Measurements from ENCODE around the gene KIAA1217.
"Not testable (repeated sequence)": the region's sequence is repeated elsewhere in the genome, so short reads cannot be mapped to it uniquely, and the experiment has no call there.

The KIAA1217 gene

GRCh38 chr10:24432478-24433416 lies 223.8 kb downstream of the KIAA1217 start:
- Histone ChIP-seq H3K4me1 (ENCODE audit: insufficient read depth, low read length) (peaks cover 15% of the 10 kb centered on the region), H3K27me3 (ENCODE audit: insufficient read depth, low read length) (no peaks in the 10 kb centered on the region), H3K36me3 (ENCODE audit: insufficient read depth, low read length) (peaks cover 9% of the 10 kb centered on the region), H3K9me3 (ENCODE audit: insufficient read depth, low read depth, low read length) (no peaks in the 10 kb centered on the region), H3K27ac (ENCODE audit: low read depth, low read length) (no peak overlapping the region; the same call in 1 of the 2 replicates), H3K4me3 (ENCODE audit: low read length) (no peak overlapping the region), H3K9ac (ENCODE audit: low read depth, low read length) (no peak overlapping the region)
- 91% methylated on average over 9 of the region's 9 CpGs for WGBS

GRCh38 chr10:24433705-24434104 lies 224.8 kb downstream of the KIAA1217 start:
- 87% methylated on average over 2 of the region's 3 CpGs for WGBS
- H3K27ac ChIP-seq (ENCODE audit: low read depth, low read length): no peak overlapping the region; the same call in 1 of the 2 replicates

GRCh38 chr10:24434961-24435360 lies 226.0 kb downstream of the KIAA1217 start:
- H3K9me3 ChIP-seq (ENCODE audit: insufficient read depth, low read depth, low read length): no peaks in the 10 kb centered on the region
- WGBS: 100% methylated on average over 1 of the region's 1 CpG
- H3K9ac ChIP-seq (ENCODE audit: low read depth, low read length): no peak overlapping the region
- peaks cover 18% of the 10 kb centered on the region for H3K36me3 ChIP-seq (ENCODE audit: insufficient read depth, low read length)
- H3K27me3 ChIP-seq (ENCODE audit: insufficient read depth, low read length): no peaks in the 10 kb centered on the region
- H3K27ac ChIP-seq (ENCODE audit: low read depth, low read length): no peak overlapping the region
- no peak overlapping the region for H3K4me3 ChIP-seq (ENCODE audit: low read length)
- H3K4me1 ChIP-seq (ENCODE audit: insufficient read depth, low read length): peaks cover 15% of the 10 kb centered on the region

More at GRCh38 chr10:24433705-24434104, 224.8 kb downstream of the KIAA1217 start:
- no peaks in the 10 kb centered on the region for H3K9me3 ChIP-seq (ENCODE audit: insufficient read depth, low read depth, low read length)
- H3K4me1 ChIP-seq (ENCODE audit: insufficient read depth, low read length): peaks cover 15% of the 10 kb centered on the region
- H3K27me3 ChIP-seq (ENCODE audit: insufficient read depth, low read length): no peaks in the 10 kb centered on the region
- no peak overlapping the region for H3K4me3 ChIP-seq (ENCODE audit: low read length)
- no peak overlapping the region for H3K9ac ChIP-seq (ENCODE audit: low read depth, low read length)
- H3K36me3 ChIP-seq (ENCODE audit: insufficient read depth, low read length): peaks cover 16% of the 10 kb centered on the region

- peaks cover 16% of the 10 kb centered on the region for H3K4me1 ChIP-seq (ENCODE audit: insufficient read depth, low read length)
- WGBS: 100% methylated on average over 1 of the region's 1 CpG
- no peaks in the 10 kb centered on the region for H3K27me3 ChIP-seq (ENCODE audit: insufficient read depth, low read length)
- H3K9me3 ChIP-seq (ENCODE audit: insufficient read depth, low read depth, low read length): no peaks in the 10 kb centered on the region
- no peak overlapping the region for H3K4me3 ChIP-seq (ENCODE audit: low read length)
- H3K36me3 ChIP-seq (ENCODE audit: insufficient read depth, low read length): peaks cover 18% of the 10 kb centered on the region
- no peak overlapping the region for H3K27ac ChIP-seq (ENCODE audit: low read depth, low read length)
- H3K9ac ChIP-seq (ENCODE audit: low read depth, low read length): no peak overlapping the region
These were observed 226.4 kb downstream of the KIAA1217 start for GRCh38 chr10:24435374-24435773.

- no peak overlapping the region for H3K27ac ChIP-seq (ENCODE audit: low read depth, low read length)
- no peaks in the 10 kb centered on the region for H3K27me3 ChIP-seq (ENCODE audit: insufficient read depth, low read length)
- WGBS: 89% methylated on average over 5 of the region's 5 CpGs
- H3K9me3 ChIP-seq (ENCODE audit: insufficient read depth, low read depth, low read length): no peaks in the 10 kb centered on the region
- H3K36me3 ChIP-seq (ENCODE audit: insufficient read depth, low read length): peaks cover 18% of the 10 kb centered on the region
- no peak overlapping the region for H3K4me3 ChIP-seq (ENCODE audit: low read length)
- no peak overlapping the region for H3K9ac ChIP-seq (ENCODE audit: low read depth, low read length)
- peaks cover 22% of the 10 kb centered on the region for H3K4me1 ChIP-seq (ENCODE audit: insufficient read depth, low read length)
These were observed 228.4 kb downstream of the KIAA1217 start for GRCh38 chr10:24437302-24437701.

GRCh38 chr10:24438800-24439199 lies 229.9 kb downstream of the KIAA1217 start:
- WGBS: no CpG with 5 or more reads among the region's 1 CpG
- no peak overlapping the region for H3K27ac ChIP-seq (ENCODE audit: low read depth, low read length)

GRCh38 chr10:24439935-24440334 lies 231.0 kb downstream of the KIAA1217 start:
- WGBS: 97% methylated on average over 4 of the region's 4 CpGs
- Histone ChIP-seq H3K4me3 (ENCODE audit: low read length) (no peak overlapping the region), H3K27ac (ENCODE audit: low read depth, low read length) (no peak overlapping the region), H3K27me3 (ENCODE audit: insufficient read depth, low read length) (no peaks in the 10 kb centered on the region), H3K9me3 (ENCODE audit: insufficient read depth, low read depth, low read length) (no peaks in the 10 kb centered on the region), H3K4me1 (ENCODE audit: insufficient read depth, low read length) (peaks cover 17% of the 10 kb centered on the region; the same call in 1 of the 2 replicates), H3K36me3 (ENCODE audit: insufficient read depth, low read length) (peaks cover 14% of the 10 kb centered on the region), H3K9ac (ENCODE audit: low read depth, low read length) (no peak overlapping the region)

More at GRCh38 chr10:24438800-24439199, 229.9 kb downstream of the KIAA1217 start:
- H3K4me1 ChIP-seq (ENCODE audit: insufficient read depth, low read length): peaks cover 17% of the 10 kb centered on the region; the same call in 1 of the 2 replicates
- no peaks in the 10 kb centered on the region for H3K27me3 ChIP-seq (ENCODE audit: insufficient read depth, low read length)
- no peak overlapping the region for H3K9ac ChIP-seq (ENCODE audit: low read depth, low read length)
- H3K4me3 ChIP-seq (ENCODE audit: low read length): no peak overlapping the region
- no peaks in the 10 kb centered on the region for H3K9me3 ChIP-seq (ENCODE audit: insufficient read depth, low read depth, low read length)
- H3K36me3 ChIP-seq (ENCODE audit: insufficient read depth, low read length): peaks cover 18% of the 10 kb centered on the region

- Histone ChIP-seq H3K9me3 (ENCODE audit: insufficient read depth, low read depth, low read length) (no peaks in the 10 kb centered on the region), H3K4me1 (ENCODE audit: insufficient read depth, low read length) (peaks cover 17% of the 10 kb centered on the region; the same call in 1 of the 2 replicates), H3K4me3 (ENCODE audit: low read length) (no peak overlapping the region), H3K27me3 (ENCODE audit: insufficient read depth, low read length) (no peaks in the 10 kb centered on the region), H3K36me3 (ENCODE audit: insufficient read depth, low read length) (peaks cover 9% of the 10 kb centered on the region; the same call in 1 of the 2 replicates), H3K9ac (ENCODE audit: low read depth, low read length) (no peak overlapping the region), H3K27ac (ENCODE audit: low read depth, low read length) (peak overlapping the region; percentile 12)
- 92% methylated on average over 13 of the region's 13 CpGs for WGBS
These were observed 232.2 kb downstream of the KIAA1217 start for GRCh38 chr10:24440817-24441797.

- Histone ChIP-seq H3K9ac (ENCODE audit: low read depth, low read length) (no peak overlapping the region), H3K27me3 (ENCODE audit: insufficient read depth, low read length) (no peaks in the 10 kb centered on the region), H3K4me1 (ENCODE audit: insufficient read depth, low read length) (peaks cover 11% of the 10 kb centered on the region; the same call in 1 of the 2 replicates), H3K9me3 (ENCODE audit: insufficient read depth, low read depth, low read length) (no peaks in the 10 kb centered on the region), H3K36me3 (ENCODE audit: insufficient read depth, low read length) (peaks cover 9% of the 10 kb centered on the region; the same call in 1 of the 2 replicates), H3K27ac (ENCODE audit: low read depth, low read length) (no peak overlapping the region), H3K4me3 (ENCODE audit: low read length) (no peak overlapping the region)
- 100% methylated on average over 1 of the region's 1 CpG for WGBS
These were observed 233.3 kb downstream of the KIAA1217 start for GRCh38 chr10:24442234-24442633.

- H3K27me3 ChIP-seq (ENCODE audit: insufficient read depth, low read length); H3K4me1 ChIP-seq (ENCODE audit: insufficient read depth, low read length); H3K9me3 ChIP-seq (ENCODE audit: insufficient read depth, low read depth, low read length); H3K4me3 ChIP-seq (ENCODE audit: low read length); H3K9ac ChIP-seq (ENCODE audit: low read depth, low read length); H3K36me3 ChIP-seq (ENCODE audit: insufficient read depth, low read length); H3K27ac ChIP-seq (ENCODE audit: low read depth, low read length): not testable (repeated sequence)
- 96% methylated on average over 2 of the region's 2 CpGs for WGBS
These were observed 233.8 kb downstream of the KIAA1217 start for GRCh38 chr10:24442641-24443174.
